Measurements from ENCODE around the gene BARD1. TPM values are rescaled to one million over a fixed set of nuclear protein-coding genes. Genes with fewer than 3 reads are reported as not detected.
"Not testable (repeated sequence)": the region's sequence is repeated elsewhere in the genome, so short reads cannot be mapped to it uniquely, and the experiment has no call there.

BARD1 gene
- total RNA-seq, 1 donor from 2014 or later: 21.2 TPM

DNA sequence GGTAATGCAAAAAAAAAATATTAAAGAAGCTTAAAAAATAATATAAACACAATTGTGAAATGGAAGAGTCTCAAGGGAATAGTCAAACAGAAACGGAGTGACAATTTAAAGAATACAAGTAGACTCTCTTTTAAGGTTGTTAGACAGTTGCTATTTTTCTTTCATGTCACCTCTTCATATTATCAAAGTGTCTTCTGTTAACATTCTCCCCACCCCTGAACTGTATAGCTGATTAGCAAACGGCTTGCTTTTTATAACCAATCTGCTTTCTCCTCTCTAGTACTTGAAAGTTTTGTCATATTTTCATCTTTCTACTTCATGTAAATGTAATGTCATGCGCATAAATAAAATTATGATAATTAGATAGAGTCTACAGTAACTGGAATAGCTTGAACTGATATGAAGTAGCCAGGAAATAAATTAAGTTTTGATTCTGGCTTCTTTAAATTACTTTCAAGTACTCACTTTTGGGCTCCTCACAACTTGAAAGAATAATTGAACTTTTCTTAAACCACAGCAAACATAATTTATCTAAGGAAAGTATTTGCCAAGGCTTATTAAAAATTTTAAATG, 37.0 kb downstream of the BARD1 start:
- DNase-seq (ENCODE audit: low read depth, low spot score): no peak

DNA sequence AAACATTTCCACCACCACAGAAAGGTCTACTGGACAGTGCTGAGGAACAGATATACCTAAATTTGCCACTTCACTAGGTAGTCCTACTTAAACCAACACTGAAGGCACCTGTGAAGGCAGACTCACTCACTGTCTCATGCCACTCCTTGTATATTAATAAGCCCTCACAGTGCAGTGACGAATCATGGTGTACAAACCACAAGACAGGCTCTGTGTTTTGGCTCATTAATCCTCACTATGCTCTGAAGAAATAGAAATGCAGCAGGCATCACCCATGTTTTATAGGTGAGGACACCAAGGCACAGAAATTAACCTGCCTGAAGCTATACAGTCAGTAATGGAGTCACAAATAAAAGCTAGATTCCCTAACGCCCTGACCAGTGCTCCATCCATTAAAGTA, 44.3 kb downstream of the BARD1 start:
- DNase-seq (ENCODE audit: low read depth, low spot score): no peak

DNA sequence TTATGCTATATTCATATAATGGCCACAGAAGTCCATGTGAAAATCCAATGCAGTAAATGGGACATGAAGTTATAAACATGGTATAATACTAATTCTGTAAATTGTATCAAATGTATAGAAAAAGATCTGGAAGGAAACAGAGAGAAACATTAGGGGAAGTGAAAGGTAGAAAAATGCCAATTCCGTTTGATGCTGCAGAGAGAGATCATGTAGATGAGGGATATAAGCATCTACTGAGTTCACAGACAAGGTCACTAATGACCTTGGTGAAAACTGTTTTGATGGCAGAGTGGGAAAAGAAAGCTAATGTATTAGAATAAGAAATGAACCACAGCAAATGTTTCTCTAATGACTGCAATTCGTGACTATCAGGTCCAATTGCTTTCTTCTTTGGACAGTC, 56.0 kb downstream of the BARD1 start:
- no peak for DNase-seq (ENCODE audit: low read depth, low spot score)

DNA sequence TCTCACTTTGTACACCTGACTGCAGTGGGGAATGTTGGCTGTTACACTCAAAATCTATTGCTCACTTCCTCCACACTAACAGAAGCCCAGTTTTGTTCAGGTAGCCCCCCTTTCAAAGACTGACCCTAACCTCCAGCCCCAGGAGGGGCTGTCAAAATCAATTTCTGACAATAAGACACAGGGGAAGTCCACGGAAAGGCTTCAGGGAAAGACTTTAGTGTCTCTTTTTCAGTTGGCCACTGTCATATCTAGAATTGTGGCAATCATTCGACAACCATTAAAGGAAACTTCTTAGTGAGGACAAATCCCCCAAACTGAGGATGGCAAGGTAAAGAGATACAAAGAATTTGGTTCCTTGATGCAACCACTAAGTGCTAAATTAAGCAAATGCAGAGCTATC, 59.0 kb downstream of the BARD1 start:
- no peak for DNase-seq (ENCODE audit: low read depth, low spot score)

DNA sequence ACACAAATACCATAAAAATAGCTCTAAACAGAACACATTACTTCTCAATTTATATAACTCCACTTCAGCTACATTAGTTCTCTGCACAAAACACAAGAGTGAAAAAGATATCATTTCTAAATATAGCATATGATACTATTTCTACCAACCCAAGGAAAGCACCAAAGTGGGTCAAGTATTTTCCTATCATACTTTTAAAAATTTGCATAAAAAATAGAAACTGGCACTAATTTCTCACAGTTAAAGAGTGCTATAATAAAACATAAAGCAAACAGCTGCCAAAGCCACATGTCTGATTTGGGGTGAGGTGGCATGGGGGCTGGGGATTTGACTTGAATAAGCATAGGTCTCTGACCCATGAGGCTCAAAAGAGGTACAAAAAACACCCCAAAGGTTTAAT, 61.5 kb downstream of the BARD1 start:
- no peak for DNase-seq (ENCODE audit: low read depth, low spot score)

DNA sequence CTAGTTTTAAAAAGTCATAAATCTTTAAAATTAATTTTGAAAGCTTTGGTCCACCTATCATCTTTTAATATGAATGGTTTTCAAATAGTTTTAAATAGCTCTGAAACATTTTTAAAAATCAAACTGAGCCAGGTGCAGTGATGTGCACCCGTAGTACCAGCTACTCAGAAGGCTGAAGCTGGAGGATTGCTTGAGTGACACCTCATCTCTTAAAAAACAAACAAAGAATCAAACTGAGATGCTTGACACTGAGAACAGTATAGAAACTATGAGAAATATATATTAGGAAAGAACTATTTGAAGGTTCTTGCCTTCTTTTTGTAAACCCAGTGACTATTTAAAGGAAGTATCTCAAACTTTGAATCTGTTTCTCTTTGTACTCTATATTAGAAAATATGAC, 67.4 kb downstream of the BARD1 start:
- no peak for DNase-seq (ENCODE audit: low read depth, low spot score)

DNA sequence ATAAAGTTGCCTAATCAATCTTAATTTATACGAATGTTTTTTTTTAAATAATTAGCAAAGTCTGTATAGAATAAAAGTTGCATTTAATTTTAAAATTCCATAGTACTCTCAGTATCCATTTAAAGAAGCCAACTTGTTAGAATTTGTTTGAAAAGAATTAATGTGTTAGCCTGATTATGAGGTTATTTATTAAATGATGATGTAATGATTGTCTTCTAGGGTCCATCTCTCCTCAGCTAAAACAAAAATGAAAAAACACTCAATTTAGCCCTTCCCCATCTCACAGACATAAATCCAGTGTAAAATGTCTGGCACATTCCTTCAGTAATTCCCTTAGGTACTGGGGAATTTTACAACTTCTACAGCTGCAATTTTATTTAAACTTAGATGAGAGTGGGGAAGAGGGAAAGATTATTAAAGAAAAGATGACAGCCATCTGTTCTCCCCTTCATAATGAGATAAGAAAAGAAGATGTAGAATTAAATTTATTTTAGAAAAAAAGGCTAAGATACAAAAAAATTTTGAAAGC, 68.6 kb downstream of the BARD1 start:
- no peak for DNase-seq (ENCODE audit: low read depth, low spot score)

DNA sequence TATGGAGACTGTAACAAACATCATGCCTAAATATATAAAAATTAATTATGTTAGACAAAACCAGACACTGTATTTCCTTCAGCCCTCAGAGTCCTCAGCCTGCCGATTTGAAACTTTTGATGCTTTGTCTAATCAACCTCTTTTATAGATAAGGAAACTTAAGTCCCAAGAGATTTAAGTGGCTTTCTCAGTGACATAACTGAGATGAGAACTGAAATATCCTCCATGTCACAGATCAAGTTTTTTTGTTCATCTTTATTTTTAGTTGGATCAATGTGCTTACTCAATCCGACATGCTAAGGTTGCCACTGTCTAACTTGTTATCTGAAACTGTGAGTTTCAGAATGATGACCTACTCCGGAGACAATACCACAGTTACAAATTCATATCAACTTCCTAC, 72.3 kb downstream of the BARD1 start:
- DNase-seq (ENCODE audit: low read depth, low spot score): no peak

DNA sequence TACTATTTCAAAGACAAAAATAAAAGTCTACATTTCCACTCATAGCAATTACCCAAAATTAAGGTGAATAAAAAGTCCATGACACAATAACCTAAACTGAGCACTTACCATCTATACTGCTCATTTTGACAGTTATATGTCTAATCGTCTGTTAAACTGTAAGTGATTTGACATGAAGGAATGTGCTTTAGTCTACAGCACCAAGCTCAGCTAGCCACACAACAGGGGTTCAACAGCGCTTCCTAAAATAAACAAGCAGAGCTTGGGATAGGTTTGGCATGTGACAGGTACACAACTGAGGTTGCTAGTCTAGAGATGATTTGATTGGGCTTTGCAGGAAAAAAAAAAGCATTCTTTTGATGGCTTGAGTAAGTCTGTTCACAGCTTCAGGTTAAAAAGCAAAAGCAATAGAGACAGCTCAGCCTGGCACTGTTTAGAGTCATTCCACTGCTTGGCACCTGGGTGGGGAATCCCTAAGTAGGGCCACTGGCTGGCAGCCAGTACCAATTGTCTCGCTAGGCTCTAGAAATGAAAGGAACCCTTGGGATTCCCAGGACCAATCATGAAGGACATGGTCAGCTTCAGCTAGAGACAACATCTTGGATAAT, 78.6 kb downstream of the BARD1 start:
- DNase-seq (ENCODE audit: low read depth, low spot score): no peak

DNA sequence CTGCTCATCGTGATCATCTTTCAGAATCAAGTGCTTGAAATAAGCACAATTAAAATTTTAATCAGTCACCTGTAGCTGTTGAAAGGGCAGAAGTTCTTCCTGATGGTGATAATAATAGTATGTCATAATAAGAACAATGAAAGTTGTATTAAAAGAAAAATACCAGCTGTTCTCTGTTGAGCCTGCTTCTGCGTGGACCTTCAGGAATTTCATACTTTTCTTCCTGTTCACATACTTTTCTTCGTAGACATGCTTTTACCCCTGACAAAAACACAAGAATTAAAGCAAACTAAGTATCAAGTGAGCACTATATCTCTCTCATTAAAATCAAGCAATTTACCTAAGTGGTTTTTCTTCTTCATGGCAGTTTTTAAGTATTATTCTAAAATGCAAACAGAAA, 79.2 kb downstream of the BARD1 start:
- no peak for DNase-seq (ENCODE audit: low read depth, low spot score)

DNA sequence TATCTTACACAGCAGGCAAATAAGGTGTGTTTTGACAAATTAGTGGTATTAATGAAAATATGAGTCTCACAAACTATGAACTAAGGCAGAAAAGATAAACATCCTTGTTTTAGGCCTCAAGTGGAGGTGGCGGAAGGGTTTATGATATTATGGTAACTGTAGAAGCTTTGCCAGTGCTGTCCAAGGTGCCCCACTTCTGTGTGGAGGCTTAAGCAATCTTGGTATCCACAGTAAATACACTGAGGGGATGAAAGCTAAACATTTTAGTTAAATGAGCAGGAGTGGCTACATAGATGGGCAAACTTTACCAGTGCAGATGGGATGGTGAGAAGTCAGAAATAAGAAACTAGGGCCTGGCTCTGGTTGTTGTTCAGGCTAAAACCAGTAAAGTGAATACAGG, 84.7 kb downstream of the BARD1 start:
- no peak for DNase-seq (ENCODE audit: low read depth, low spot score)

DNA sequence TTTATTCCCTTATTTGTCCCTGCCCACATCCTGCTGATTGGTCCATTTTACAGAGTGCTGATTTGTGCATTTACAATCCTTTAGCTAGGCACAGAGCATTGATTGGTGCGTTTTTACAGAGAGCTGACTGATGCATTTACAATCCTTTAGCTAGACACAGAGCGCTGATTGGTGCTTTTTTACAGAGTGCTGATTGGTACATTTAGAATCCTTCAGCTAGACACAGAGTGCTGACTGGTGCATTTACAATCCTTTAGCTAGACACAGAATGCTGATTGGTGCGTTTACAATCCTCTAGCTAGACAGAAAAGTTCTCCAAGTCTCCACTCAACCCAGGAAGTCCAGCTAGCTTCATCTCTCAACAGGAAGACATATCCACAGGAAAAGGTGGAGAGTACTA, 91.6 kb downstream of the BARD1 start:
- not testable (repeated sequence) for DNase-seq (ENCODE audit: low read depth, low spot score)

DNA sequence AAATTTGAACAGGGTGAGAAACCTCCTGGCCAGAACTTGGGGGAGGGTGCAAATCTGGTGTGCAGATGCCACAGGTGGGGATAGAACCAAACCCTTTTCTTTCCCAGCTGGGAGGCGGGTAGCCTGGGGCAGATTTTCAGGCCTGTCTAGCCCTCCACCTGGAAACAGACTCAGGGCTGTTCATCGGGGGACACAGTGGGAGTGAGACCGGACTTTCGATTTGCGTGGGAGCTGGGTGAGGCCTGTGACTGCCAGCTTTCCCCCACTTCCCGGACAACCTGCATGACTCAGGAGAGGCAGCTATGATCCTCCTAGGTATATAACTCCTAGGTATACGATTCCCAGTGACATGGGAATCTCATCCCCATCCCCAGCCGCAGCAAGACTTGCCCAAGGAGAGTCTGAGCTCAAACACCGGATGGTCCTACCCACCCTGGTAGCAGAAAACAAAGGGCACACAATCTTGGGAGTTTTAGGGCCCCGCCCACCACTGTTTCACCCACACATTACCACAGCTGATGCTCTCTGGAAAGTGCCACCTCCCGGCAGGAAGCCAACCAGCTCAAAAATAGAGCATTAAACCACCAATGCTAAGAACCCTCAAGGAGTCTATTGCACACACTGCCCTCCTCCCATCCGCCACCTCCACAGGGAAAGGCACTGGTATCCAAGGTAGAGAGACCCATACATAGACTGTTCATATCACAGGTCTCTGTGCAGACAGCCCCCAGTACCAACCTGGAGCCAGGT, 92.5 kb downstream of the BARD1 start:
- DNase-seq (ENCODE audit: low read depth, low spot score): no peak

DNA sequence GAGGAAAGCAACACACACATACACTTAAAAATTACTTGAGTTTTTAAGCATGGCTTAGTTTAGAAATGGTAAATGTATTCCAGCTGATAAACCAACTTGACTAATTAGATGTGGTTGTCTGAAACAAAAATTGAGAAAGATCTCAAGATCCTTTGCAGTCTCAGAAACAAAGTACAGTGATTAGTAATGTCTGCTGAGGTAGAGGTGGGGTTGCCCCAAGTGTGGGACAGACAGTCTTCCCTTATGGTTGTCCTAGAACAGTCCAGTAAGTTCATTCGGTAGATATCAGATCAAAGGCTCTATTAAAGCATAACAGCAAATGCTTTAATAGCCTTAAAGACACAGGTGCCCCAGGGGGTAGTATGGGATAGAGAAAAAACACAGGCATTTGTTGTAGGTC, 94.5 kb downstream of the BARD1 start:
- no peak for DNase-seq (ENCODE audit: low read depth, low spot score)

DNA sequence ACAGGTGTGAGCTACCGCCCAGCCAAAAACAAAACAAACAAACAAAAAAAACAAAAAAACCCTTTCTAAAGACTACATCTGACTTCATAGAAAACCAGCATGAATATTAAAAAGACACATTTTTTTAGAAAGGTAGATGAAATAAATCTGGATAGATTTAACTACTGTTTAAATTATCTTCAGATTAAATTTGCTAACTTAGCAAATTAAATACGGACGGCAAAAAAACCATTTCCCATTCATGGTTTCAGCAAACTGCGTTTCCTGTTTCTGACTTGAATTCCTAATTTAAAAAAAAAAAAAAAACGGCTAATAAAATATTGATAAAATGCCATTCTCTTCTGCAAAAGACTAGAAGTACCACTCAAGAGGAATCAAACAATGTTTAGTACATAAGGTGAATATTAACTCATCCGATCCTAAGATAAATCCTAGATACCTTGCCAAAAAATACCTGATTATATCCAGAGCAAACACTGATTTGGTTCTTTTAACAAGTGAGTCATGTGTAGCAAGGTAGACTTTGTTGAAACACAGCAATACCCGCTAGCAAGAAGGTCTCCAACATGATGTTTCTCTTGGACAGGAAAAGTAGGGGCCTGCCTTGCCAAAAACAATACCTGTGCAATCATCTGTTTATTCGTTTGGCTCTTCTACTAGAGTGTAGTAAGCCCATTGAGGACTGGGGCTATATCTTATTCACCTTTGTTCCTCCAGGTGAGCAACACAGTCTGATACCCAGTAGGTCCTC, 96.2 kb downstream of the BARD1 start:
- no peak for DNase-seq (ENCODE audit: low read depth, low spot score)

DNA sequence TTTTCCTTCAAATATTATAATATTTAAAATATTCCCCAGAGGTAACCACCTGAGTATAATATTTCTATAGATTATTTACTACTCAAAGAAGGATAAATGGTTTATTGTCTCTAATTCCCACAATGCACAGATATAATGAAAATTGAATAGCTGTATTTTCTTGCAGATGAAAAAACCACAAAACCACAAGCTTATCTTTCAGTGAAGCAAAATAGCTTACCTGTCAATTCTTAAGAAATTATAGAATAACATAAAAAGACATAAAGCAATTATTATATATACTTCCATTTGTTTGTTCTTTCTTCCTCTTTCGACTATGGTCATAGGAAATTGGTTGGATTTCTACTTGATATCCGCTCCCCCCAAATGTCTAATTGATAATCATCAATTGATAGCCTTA, 98.8 kb downstream of the BARD1 start:
- DNase-seq (ENCODE audit: low read depth, low spot score): no peak

DNA sequence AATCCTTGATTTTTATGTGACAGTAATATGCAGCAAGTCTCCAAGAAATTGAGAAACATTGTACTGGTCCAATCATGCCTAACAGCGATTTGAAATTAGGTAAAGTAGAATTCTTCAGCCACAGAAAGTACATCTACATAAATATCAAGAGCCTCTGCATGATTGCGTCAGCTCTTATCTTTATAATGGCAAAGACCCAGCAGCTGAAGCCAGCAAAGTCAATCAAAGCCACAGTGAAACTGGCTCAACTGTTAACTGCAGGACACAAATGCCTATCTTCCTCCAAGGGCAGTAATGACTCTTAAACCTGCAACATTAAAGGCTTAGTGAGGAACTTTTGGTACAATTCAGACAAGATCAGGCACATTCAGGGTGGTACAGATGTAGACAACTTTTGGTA, 102.5 kb downstream of the BARD1 start:
- DNase-seq (ENCODE audit: low read depth, low spot score): no peak

DNA sequence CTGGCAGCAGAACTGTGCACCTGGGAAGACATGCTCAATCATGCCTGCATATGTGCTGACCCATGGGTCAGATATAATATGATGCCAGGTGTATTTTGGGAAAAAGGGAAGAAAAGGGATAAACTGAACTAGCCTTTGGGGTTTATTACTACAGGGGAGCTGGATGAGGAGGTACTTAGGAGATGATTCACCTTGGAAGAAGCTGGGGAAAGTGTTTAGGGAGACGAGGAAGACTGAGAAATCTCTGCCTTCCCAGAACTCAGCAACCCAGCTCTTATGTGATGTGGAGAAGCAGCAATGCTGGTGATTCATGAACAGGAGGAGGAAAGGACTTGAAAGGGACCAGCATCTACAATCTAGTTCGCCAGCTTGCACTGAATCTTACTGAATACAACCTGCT, 110.2 kb downstream of the BARD1 start:
- DNase-seq (ENCODE audit: low read depth, low spot score): no peak

DNA sequence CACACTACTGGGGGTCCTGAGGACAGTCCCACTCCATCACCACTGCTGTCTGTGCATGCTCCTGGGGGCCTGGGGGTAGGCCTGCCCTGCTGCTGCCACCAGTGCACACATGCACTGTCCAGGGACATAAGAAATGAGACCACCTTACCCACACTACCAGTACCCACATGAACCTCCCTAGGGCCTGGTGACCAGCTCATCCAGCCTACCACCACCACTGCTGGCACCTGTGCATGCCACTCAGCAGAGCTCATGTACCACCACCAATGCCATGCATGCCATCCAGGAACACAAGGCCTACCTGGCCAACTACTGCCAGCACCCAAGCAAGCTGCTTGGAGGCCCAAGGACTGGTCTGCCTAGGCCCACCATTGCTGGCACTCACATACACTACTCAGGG, 112.8 kb downstream of the BARD1 start:
- DNase-seq (ENCODE audit: low read depth, low spot score): no peak

DNA sequence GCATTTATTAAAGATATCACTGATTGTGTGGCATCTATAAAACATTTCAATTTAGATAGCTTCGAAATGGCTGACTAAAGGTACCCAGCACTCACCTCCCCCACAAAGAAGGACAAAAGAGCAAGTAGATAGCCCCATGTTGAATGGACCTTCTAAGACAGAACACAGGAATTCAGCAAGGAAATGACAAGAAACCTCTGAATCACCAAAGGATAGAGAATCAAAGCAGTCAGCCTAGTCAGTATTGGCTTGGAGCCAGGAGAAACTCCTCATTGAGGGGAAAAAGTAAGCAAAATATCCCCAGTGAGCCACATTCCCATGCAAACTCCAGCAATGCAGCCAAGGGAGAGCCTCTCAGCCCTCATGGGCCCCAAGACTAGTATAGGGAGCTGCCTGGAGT, 113.7 kb downstream of the BARD1 start:
- peak; percentile 30 for DNase-seq (ENCODE audit: low read depth, low spot score)

DNA sequence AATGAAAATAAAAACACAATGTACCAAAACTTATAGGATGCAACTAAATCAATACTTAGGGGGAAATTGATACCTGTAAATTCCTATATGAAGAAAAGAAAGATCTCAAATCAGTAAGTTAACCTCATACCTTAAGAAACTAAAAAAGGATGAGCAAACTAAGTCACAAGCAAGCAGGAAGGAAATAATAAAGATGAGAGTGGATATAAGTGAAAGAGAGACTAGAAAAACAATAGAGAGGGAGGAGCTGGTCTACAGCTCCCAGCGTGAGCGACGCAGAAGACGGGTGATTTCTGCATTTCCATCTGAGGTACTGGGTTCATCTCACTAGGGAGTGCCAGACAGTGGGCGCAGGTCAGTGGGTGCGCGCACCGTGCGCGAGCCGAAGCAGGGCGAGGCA, 125.9 kb downstream of the BARD1 start:
- DNase-seq (ENCODE audit: low read depth, low spot score): not testable (repeated sequence)

DNA sequence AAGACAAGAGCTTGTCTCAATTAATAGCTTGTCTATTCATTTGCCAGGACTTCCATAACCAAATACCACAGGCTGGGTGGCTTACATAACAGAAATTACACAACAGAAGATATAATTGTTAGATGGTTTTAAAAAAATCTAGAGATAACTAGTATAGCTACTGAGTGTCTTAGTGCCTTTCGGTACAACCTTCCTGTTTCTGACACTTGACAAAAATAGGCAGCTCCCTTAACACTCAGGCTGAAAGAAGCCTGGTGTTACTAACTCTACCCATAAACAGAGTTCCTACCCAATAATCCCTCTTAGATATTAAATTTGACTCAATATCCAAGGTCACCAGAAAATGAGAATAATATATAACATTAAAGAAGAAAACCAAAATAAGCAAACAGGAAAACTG, 129.7 kb downstream of the BARD1 start:
- no peak for DNase-seq (ENCODE audit: low read depth, low spot score)
